GM12878 (cell line): ENCODE results near the gene SLC12A6.

Experiments used
- CREB1 ChIP-seq: IDR thresholded peaks from 2 replicates; pipeline ENCODE4 v1.6.1; 2012; ENCODE audit warnings: low read depth, mild to moderate bottlenecking, inconsistent platforms
- EP300 ChIP-seq, 2 experiments: fragments of 150-350 bp in 1 of 2; IDR thresholded peaks; 2 replicates each; pipeline ENCODE4 v1.6.1; 2011 to 2012; ENCODE audit warnings: low read depth in 2 of 2, low read length in 2 of 2, borderline replicate concordance in 1 of 2, improper control_type of control experiment in 1 of 2, inconsistent platforms in 1 of 2; ENCODE audit not compliant: control insufficient read depth in 1 of 2
- NR2C2 ChIP-seq: IDR thresholded peaks from 2 replicates; pipeline ENCODE4 v1.6.1; 2011; ENCODE audit warnings: borderline replicate concordance, low read depth; ENCODE audit not compliant: control insufficient read depth, insufficient read length
- POLR2AphosphoS2 ChIP-seq: IDR thresholded peaks from 2 replicates; pipeline ENCODE4 v1.6.1; 2011; ENCODE audit warnings: low read depth, mild to moderate bottlenecking, low read length, improper control_type of control experiment, moderate library complexity
- POLR2AphosphoS5 ChIP-seq: IDR thresholded peaks from 2 replicates; pipeline ENCODE4 v1.6.1; 2011; ENCODE audit warnings: mild to moderate bottlenecking, low read length, inconsistent platforms
- SIN3A ChIP-seq: IDR thresholded peaks from 2 replicates; pipeline ENCODE4 v1.6.1; 2012; ENCODE audit warnings: low read depth, low read length, improper control_type of control experiment
- TAF1 ChIP-seq: IDR thresholded peaks from 2 replicates; pipeline ENCODE4 v1.6.1; 2011; ENCODE audit warnings: mild to moderate bottlenecking, low read depth, low read length, borderline replicate concordance
- TF ChIP-seq, protein P1 (sequence below): IDR thresholded peaks from 2 replicates; pipeline ENCODE4 v1.6.1; 2012; ENCODE audit warnings: mild to moderate bottlenecking, low read depth, low read length
- TF ChIP-seq, protein P2 (sequence below): fragments of 450-650 bp; IDR thresholded peaks from 2 replicates; pipeline ENCODE4 v1.6.1; 2018; ENCODE audit warnings: borderline replicate concordance, mild to moderate bottlenecking; ENCODE audit not compliant: partially characterized antibody
- TF ChIP-seq, protein P3 (sequence below): fragments of 450-650 bp; IDR thresholded peaks from 2 replicates; pipeline ENCODE4 v1.6.1; 2017; ENCODE audit warnings: low read depth, mild to moderate bottlenecking, moderate library complexity
- TF ChIP-seq, protein P4 (sequence below), 3 experiments: IDR thresholded peaks in 2 of 3; conservative IDR thresholded peaks in 1 of 3; 2 replicates each; pipeline ENCODE4 v1.5.1; 2011; ENCODE audit warnings: low read depth in 3 of 3, low read length in 3 of 3, mild to moderate bottlenecking in 3 of 3, control low read depth in 2 of 3, moderate library complexity in 2 of 3, inconsistent platforms in 1 of 3, mixed read lengths in 1 of 3; ENCODE audit not compliant: control insufficient read depth in 2 of 3, insufficient read depth in 1 of 3; ENCODE audit errors: extremely low read depth in 1 of 3

DNA sequence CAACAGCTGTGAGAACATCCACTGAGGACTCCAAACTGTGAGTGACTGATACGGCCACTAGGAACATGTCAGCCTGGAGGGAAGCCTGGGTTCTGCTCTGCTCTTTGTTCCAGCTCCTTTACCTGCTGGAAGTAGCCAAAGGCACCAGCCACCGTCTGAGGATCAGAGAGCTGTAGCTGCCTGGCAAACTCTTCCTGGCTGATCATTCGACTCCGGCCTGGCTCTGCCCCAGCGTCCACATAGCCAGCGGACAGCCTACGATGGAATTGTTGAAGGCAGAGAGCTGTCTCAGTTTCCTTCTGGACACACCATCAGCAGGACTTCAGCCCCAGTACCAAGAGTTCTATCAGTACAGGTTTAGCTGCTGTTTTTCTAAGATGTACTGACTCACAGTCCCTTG lies 23.7 kb upstream of the SLC12A6 start:
- TF ChIP-seq POLR2AphosphoS5, result no peak
- TF ChIP-seq, protein P1, sequence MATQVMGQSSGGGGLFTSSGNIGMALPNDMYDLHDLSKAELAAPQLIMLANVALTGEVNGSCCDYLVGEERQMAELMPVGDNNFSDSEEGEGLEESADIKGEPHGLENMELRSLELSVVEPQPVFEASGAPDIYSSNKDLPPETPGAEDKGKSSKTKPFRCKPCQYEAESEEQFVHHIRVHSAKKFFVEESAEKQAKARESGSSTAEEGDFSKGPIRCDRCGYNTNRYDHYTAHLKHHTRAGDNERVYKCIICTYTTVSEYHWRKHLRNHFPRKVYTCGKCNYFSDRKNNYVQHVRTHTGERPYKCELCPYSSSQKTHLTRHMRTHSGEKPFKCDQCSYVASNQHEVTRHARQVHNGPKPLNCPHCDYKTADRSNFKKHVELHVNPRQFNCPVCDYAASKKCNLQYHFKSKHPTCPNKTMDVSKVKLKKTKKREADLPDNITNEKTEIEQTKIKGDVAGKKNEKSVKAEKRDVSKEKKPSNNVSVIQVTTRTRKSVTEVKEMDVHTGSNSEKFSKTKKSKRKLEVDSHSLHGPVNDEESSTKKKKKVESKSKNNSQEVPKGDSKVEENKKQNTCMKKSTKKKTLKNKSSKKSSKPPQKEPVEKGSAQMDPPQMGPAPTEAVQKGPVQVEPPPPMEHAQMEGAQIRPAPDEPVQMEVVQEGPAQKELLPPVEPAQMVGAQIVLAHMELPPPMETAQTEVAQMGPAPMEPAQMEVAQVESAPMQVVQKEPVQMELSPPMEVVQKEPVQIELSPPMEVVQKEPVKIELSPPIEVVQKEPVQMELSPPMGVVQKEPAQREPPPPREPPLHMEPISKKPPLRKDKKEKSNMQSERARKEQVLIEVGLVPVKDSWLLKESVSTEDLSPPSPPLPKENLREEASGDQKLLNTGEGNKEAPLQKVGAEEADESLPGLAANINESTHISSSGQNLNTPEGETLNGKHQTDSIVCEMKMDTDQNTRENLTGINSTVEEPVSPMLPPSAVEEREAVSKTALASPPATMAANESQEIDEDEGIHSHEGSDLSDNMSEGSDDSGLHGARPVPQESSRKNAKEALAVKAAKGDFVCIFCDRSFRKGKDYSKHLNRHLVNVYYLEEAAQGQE, result no peak
- TF ChIP-seq, protein P2, sequence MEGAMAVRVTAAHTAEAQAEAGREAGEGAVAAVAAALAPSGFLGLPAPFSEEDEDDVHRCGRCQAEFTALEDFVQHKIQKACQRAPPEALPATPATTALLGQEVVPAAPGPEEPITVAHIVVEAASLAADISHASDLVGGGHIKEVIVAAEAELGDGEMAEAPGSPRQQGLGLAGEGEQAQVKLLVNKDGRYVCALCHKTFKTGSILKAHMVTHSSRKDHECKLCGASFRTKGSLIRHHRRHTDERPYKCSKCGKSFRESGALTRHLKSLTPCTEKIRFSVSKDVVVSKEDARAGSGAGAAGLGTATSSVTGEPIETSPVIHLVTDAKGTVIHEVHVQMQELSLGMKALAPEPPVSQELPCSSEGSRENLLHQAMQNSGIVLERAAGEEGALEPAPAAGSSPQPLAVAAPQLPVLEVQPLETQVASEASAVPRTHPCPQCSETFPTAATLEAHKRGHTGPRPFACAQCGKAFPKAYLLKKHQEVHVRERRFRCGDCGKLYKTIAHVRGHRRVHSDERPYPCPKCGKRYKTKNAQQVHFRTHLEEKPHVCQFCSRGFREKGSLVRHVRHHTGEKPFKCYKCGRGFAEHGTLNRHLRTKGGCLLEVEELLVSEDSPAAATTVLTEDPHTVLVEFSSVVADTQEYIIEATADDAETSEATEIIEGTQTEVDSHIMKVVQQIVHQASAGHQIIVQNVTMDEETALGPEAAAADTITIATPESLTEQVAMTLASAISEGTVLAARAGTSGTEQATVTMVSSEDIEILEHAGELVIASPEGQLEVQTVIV, result no peak
- TF ChIP-seq CREB1, result no peak
- TF ChIP-seq, protein P3, sequence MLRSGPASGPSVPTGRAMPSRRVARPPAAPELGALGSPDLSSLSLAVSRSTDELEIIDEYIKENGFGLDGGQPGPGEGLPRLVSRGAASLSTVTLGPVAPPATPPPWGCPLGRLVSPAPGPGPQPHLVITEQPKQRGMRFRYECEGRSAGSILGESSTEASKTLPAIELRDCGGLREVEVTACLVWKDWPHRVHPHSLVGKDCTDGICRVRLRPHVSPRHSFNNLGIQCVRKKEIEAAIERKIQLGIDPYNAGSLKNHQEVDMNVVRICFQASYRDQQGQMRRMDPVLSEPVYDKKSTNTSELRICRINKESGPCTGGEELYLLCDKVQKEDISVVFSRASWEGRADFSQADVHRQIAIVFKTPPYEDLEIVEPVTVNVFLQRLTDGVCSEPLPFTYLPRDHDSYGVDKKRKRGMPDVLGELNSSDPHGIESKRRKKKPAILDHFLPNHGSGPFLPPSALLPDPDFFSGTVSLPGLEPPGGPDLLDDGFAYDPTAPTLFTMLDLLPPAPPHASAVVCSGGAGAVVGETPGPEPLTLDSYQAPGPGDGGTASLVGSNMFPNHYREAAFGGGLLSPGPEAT, result no peak
- TF ChIP-seq SIN3A, result no peak
- TF ChIP-seq TAF1, result no peak
- TF ChIP-seq EP300 (IDR thresholded peaks at IDR 0.05; ENCODE audit: borderline replicate concordance in 1 of 2, control insufficient read depth in 1 of 2, low read depth in 2 of 2, low read length in 2 of 2), result no peak
- TF ChIP-seq POLR2AphosphoS2, result no peak
- TF ChIP-seq, protein P4, sequence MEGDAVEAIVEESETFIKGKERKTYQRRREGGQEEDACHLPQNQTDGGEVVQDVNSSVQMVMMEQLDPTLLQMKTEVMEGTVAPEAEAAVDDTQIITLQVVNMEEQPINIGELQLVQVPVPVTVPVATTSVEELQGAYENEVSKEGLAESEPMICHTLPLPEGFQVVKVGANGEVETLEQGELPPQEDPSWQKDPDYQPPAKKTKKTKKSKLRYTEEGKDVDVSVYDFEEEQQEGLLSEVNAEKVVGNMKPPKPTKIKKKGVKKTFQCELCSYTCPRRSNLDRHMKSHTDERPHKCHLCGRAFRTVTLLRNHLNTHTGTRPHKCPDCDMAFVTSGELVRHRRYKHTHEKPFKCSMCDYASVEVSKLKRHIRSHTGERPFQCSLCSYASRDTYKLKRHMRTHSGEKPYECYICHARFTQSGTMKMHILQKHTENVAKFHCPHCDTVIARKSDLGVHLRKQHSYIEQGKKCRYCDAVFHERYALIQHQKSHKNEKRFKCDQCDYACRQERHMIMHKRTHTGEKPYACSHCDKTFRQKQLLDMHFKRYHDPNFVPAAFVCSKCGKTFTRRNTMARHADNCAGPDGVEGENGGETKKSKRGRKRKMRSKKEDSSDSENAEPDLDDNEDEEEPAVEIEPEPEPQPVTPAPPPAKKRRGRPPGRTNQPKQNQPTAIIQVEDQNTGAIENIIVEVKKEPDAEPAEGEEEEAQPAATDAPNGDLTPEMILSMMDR (IDR thresholded peaks at IDR 0.05 in 2 of 3, conservative IDR thresholded peaks at IDR 0.05 in 1 of 3; ENCODE audit: control insufficient read depth in 2 of 3, extremely low read depth in 1 of 3, insufficient read depth in 1 of 3, low read depth in 3 of 3, low read length in 3 of 3), result no peak
- TF ChIP-seq NR2C2, result no peak
